Hepatic stellate cell (primary cell): ENCODE data around the gene NPS.

ENCODE experiments used
- DNase-seq: peaks from one replicate; pipeline ENCODE4 v3.0.0; 2011; ENCODE audit warnings: low spot score

The NPS gene

DNA sequence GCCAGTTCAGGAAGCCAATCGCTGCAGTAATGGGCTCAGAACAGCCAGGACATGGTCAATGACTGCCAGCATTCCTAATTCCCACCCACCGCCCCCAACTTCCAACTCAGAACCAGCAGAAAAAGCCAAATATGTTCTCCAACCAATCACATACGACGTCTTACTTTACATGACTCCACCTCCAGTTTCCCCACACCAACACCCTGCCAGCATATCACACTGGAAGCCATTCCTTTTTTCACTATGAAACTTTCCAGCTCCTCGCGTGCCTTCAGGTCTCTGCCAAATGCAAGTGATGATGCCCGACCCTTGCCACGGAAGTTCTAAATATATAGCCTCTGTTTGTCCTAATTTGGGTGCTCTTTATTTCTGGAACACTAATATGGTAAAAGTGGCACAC lies 12.5 kb downstream of the NPS start:
- no peak for DNase-seq

DNA sequence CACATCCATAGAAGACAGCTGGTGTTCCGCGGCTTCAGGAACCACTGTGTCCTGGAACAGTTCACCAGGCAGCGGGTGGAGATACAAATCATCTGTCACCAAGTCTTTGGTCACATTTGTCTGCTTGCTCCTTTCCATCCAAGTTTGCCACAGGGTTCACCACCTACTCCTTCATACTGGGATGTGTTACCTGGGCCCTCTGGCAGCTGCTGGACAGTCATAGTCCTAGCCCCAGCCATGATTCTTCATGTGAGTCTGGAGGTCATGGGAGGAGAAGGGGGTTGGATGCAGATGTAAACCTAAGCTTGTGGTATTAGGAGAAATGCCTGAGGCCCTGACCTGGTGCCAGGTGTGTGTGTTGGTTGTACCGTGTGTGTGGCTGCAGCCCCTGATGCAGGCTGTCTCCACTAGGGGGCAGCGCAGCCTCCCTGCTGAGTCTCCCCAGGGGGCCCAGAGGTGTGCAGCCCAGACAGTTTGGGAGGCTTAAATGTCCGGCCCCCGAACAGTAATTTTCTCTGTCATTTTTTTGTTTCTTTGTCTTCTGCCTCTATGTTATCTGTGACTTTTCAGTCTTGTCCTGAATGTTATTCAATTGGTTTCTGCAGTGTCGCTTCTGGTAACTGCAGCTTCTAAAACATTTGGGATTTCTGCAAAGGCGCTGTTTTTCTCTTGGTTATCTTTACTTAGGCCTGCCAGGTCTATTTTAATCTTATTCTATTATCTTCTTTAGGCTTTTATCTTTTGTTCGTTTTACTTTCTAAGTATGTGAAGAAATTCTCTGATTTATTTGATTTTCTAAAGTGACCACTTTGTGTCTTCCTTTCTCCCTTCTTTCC lies 14.8 kb downstream of the NPS start:
- DNase-seq, result no peak

GRCh38 chr10:127564644-127565043 lies 15.5 kb downstream of the NPS start:
- DNase-seq, result no peak

GRCh38 chr10:127565583-127565982 lies 16.5 kb downstream of the NPS start:
- no peak for DNase-seq

DNA sequence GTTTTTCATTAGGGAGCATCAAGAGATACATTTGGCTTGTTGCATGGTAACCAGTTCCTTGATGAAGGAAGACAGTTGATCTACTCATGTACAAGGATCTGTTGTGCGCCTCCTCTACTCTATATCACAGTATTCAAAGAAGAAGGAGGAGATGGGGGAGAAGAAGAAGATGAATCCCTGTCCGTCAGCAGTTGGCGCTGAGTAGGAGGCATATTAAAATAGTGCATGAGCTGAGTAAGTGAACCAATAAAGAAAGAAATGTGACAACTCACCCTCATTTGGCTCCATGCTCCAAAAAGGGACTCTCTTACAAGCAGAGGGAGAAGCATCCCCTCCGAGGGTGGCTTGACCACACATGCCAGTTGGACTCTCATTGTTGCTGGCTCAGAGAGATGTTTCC lies 20.1 kb downstream of the NPS start:
- no peak for DNase-seq

DNA sequence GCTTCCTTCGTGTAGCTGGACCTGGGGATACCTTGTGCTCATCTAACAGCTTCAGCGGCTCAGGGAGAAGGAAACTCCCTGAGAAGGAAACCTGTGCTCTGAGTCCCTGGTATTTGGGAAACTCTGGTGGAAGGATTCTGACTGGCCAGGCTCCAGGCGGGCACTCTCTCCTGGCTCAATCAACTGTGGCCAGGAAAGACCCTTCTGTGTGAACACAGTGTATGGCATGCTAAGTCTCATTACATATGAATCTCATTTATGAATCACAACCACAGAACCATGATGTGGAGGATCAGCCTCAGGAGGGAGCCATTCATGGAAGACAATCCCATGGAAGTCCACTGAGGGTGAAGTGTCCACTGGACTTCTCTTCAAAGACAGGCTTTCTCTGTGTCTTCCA lies 20.9 kb downstream of the NPS start:
- DNase-seq, result no peak

GRCh38 chr10:127571386-127571785 lies 22.3 kb downstream of the NPS start:
- no peak for DNase-seq

DNA sequence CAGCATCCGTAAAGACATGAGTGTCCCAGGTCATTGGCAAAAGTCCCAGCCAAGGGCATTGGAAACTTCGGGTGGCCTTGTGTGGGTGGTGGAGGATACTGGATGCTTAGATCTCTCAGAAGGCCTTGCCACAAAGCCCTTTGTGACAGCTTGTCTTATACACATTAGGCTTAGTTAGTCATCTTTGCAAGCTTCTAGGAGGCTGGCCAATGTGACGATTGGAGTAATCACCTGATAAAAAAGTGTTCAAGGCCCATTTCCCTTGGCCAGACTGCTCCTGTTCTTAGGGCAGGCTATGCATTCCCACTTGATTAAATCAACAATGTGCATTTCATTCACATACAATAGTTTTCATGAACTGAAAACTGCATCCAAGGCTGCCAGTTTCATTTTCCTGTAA lies 26.9 kb downstream of the NPS start:
- no peak for DNase-seq

- DNase-seq, result no peak
Observed at GRCh38 chr10:127576740-127577161, 27.6 kb downstream of the NPS start.

DNA sequence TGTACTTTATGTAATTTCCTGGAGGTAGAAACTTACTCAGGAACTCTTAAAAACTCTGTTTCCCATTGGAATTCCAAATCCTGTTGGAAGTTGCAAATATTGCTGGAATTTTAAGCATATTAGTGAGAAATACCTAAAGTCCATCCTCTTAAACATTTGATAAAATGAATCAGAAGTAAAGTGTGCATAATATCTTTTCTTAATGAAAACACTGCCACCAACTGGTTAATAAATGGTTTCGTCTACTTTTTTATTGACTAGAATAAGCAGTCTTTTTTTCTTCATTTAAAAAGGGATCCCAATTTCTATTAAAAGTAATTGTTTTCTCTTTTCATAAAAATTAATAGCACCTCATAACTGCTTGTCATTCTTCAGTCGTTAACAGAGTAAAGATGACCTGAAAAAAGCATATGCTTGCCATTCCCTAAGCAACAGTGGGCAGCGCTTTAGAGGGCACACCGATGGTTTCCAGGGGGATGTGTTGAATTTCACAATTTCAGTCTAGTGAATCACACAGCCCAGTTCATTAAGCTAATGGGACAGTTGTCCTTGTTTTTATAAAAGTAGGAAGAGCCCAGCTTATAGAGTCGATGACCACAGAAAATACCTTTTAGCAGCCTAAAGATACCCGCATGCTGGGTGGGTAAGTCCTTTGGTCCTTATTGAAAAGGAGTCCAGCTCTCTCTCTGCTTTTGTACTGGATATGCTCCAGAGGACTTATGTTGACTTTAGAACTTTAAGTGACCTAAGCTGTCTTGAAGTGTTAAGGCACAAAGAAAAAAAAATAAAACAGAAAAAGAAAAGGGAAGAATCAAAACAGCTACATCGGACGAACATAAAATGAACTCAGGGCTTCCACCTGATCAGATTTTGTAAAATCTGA lies 28.5 kb downstream of the NPS start:
- DNase-seq, result no peak

GRCh38 chr10:127578259-127578960 lies 29.3 kb downstream of the NPS start:
- DNase-seq, result no peak

DNA sequence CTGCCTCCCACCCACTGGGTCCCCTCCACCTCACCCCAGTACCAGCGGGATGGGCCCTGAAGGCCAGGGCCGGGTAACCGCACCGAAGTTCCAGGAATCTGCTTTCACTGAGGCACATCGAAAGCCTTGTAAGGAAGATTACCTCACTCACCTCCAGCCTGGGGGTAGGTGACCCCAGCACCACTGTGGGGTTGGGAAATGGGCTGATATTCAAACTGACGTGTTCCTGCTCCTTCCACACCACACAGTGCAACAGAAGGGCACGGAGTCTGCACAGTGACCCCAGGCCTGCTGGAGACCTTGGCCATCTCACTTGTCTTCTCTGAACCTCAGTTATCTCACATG lies 29.8 kb downstream of the NPS start:
- no peak for DNase-seq

DNA sequence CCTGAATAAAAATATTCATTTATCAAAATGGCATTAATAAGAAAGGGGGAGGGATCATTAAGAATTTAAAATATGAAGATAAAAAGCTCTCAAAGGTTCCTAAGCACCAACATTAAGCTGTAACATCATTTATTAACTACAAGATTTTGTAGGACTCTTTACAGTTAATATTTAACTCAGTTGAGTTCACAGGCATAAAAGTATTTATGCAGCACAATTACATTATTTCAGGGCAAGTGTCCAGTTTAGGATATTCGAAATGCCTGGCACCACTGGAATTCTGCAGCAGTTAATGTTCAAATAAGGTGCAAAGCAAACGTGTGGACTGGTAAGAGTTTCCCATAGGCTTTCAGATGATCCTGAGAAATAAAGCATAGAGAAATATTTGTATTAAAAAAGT lies 30.5 kb downstream of the NPS start:
- no peak for DNase-seq

- DNase-seq, result no peak
Observed at GRCh38 chr10:127580822-127581221, 31.7 kb downstream of the NPS start.

- no peak for DNase-seq
Observed at GRCh38 chr10:127585519-127586023, 36.5 kb downstream of the NPS start.

GRCh38 chr10:127587668-127588365 lies 38.7 kb downstream of the NPS start:
- no peak for DNase-seq

DNA sequence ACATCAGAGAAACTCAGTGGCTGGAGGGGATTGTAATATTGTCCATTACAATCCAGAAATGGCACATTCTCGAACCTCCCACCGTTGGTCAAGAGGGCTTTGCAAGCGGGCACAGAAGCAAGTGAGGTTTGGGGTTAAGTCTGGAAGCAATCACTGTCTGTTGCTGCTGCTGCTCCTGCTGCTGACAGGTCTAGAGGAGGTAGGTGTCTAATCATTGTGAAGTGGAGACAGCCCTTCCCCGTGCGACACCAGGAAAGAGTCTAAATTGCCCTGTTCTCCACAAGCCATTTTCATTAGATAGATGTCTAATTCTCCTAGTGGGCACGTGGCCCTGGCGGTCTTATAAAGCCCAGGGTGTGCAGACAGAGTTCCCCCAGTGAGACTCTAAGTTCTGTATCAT lies 43.5 kb downstream of the NPS start:
- no peak for DNase-seq

- DNase-seq, result no peak
Observed at GRCh38 chr10:127600479-127600878, 51.4 kb downstream of the NPS start.
